Activated T-cell treated with anti-CD3 and anti-CD28 coated beads, Interleukin-2, amount 50 U/mL, for 1 hour (primary cell): ENCODE data around the gene RAB5A.
"Not testable (repeated sequence)": the region's sequence is repeated elsewhere in the genome, so short reads cannot be mapped to it uniquely, and the experiment has no call there.

Source experiments
- DNase-seq: peaks from one replicate; pipeline ENCODE4 v3.0.0-alpha.2; 2020

RAB5A gene

GRCh38 chr3:19946832-19947548, at the start of gene RAB5A:
Gene RAB5A, plus strand, starts transcription at chr3:19947097. Its CDS starts 3,802 bp downstream, at chr3:19950899.
- peak; percentile 95 for DNase-seq

DNA sequence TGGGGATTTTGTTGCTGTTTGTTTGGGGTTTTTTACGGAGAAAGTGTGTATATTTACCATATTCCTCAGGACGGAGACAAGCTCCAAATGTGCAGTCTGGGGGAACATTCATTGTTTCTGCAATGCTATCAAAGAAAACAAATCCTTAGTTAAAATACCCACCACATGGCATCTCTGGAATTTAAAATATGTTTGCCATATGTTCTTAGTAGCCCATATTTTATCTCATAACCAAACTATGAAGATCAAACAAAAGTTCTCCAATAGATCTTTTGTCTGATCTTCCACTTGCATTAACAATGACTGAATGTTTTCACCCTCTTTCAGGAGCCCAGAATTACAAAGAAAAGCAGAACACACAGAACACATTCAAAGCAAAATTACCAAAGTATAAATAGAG, 48.2 kb upstream of the RAB5A start:
- DNase-seq, result no peak

GRCh38 chr3:19899264-19899663, 47.6 kb upstream of the RAB5A start:
- DNase-seq, result no peak

- DNase-seq, result not testable (repeated sequence)
These were observed 47.1 kb upstream of the RAB5A start for GRCh38 chr3:19899833-19900232.

- DNase-seq, result no peak
These were observed 45.6 kb upstream of the RAB5A start for GRCh38 chr3:19901337-19901736.

DNA sequence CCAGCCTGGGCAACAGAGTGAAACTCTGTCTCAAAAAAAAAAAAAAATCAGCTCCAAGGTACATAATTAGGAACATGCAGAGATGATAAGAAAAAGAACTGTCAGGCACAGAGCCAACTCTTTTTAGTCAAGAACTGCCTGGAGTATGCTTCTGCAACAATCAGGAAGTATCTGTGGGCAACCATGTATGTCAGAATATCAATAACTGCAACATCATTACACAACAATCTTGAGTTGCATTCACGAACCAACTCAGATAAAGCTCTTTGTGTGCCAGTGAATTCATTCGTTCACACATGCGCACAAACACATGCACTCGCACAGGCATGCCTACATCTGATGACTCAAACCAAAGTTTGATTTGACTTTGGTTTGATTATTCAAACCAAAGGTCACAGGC, 45.0 kb upstream of the RAB5A start:
- no peak for DNase-seq

GRCh38 chr3:19903649-19904048, 43.2 kb upstream of the RAB5A start:
- DNase-seq, result no peak

GRCh38 chr3:19907523-19907922, 39.4 kb upstream of the RAB5A start:
- no peak for DNase-seq

- no peak for DNase-seq
These were observed 35.4 kb upstream of the RAB5A start for GRCh38 chr3:19911452-19911851.

- no peak for DNase-seq
These were observed 29.7 kb upstream of the RAB5A start for GRCh38 chr3:19917167-19917566.

GRCh38 chr3:19920401-19921080, 26.4 kb upstream of the RAB5A start:
- no peak for DNase-seq

GRCh38 chr3:19931180-19931692, 15.7 kb upstream of the RAB5A start:
- DNase-seq, result no peak

DNA sequence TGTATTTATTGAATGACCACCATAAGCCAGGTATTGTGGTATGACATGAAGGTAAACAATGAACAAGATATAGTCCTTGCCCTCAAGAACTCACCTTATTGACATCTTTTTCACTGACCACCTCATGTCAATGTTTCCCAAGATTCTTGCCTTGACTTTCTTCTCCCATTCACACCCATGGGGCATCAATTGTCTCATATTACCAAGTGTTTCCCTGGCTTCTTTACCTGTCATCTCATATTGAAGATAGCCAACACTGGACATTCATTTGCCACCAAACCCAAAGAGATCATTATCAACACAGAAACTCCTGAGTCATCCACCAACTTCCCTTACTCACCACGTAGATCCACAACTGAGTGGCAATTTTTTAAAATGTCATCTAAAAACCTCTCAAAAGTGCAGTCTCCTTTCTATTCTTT, 15.1 kb upstream of the RAB5A start:
- no peak for DNase-seq

- no peak for DNase-seq
These were observed 14.5 kb upstream of the RAB5A start for GRCh38 chr3:19932422-19932821.

GRCh38 chr3:19934098-19934566, 12.8 kb upstream of the RAB5A start, which contains the start of gene EFHB:
Gene EFHB, minus strand, starts transcription at chr3:19934217. Its CDS starts 199 bp downstream, at chr3:19934018.
- DNase-seq, result no peak

DNA sequence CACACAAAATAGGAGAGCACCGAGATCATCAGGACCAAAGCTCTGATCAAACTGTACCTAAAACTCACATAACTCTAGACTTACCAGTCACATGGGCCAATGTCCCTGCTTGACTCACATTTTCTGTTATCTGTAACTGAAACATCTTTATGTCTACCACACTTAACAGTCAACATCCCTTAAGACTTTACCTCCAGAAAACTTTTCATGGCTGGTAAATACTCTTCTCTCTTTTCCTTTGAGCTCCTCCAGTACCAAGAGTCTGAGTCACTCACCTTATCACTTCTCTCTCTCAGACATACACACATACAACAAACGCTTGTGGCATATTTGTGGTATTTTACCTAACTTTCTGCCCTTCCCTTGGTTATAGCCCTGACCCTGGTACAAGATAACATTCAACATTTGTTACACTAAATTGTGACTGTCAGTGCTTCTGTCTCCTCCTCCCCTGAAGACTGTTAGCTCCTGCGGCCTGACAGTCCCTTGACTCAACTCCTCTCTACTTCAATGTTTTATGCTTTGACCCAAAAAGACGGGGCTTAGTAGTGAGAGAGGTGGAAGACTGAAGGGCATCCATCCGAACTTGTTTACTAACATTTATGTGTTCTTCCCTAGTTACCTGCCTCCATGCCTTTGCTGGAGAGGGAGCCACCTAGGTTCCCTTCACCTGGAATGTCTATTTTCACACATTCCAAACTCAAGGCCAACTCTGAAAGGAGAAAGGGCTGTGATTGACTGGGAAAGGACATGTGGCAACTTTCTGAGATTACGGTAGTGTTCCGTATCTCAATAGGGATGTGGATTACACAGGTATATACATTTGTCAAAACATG, 9.2 kb upstream of the RAB5A start:
- DNase-seq, result no peak

GRCh38 chr3:19938295-19938627, 8.6 kb upstream of the RAB5A start:
- no peak for DNase-seq

DNA sequence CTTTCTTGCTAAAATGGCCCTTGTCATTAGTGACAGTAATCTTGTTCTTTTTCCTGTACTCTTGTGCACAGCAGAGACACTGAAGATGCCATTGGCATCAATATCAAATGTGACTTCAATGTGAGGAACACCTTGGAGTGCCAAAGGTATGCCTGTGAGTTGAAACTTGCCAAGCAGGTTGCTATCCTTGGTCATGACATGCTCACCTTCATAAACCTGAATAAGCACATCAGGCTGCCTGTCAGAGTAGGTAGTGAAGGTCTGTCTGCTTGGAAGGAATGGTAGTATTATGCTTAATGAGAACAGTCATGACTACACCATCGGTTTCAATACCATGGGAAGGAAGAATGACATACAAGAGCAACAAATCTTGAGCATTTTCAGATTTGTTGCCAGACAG, 6.3 kb upstream of the RAB5A start:
- DNase-seq, result no peak

DNA sequence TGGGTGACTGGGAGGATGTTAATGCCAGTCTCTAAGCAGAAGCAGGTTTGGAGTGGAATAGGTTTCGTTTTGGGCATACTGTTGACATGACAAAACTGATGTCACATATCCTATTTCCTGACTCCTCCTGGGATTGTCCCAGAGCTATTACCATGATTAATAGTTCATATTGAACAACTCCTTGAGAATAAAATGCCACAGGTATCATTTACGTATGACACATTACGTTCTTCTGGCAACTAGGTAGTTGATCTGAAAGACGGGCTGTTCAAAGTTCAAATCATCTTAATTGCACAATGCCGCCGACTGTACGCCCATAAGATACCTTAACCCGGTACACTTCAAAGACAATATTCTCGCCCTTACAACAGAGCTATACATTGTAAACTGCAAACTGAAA, 1.4 kb upstream of the RAB5A start:
- DNase-seq, result no peak

GRCh38 chr3:19945969-19946831, 697 bp upstream of the RAB5A start:
- DNase-seq, result no peak

DNA sequence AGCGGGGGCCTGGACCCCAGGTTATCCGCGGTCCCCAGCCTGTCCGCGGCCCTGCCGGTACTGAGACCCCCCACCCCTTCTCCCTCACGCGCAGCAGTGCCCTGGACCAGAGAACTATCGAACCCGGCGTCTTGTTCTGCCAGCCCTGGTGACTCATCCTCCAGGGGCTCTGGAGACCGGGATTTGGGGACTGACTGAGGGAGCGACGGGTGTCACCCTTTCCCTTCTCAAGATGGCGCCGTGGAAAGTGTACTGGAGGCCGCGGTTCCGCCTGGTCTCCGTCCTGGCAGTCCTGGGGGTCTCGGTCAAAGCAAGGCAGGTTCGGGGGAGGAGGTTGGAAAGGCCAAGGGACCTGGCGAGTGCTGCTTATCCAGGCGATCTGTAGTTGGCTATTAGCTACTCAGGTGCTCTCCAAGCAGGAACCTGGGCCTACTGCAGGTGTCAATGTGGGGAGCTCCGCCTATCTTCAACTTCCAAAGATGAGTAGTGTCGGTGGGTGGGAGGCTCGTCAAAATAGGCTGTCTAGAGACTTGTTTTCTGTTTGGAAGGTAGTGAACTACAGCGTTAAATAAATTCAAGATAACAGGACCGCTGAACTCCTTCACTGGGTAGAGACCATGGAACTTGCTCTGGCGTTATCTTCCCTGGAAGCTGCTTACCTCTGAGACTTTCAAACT, 790 bp downstream of the RAB5A start:
- DNase-seq, result peak; percentile 66

DNA sequence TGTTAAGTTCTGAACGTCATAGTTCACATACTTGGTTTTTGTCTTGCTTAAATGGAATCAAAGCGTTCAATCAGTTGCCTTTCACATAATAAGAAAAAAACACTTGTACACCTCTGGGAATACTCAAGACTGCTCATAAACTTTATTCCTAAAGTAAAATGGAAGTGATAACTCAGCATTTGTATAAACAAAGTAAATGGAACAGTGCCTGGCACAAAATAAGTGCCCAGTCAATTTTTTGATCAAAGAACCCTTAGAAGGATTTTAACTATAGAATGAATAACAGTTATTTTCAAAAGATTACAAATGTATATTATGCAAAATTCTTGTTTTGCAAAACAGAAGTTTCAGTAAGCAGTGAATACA, 1.3 kb downstream of the RAB5A start:
- DNase-seq, result no peak
